ENCODE measurements around the gene PCCB. TPM values are rescaled to one million over a fixed set of nuclear protein-coding genes. Genes with fewer than 3 reads are reported as not detected.

PCCB gene
- total RNA-seq, 3 donors from 2014 or later (not counting 1 experiment from before 2014, with no cell fraction given): 17.7 to 19.9 (median 17.8) TPM

DNA sequence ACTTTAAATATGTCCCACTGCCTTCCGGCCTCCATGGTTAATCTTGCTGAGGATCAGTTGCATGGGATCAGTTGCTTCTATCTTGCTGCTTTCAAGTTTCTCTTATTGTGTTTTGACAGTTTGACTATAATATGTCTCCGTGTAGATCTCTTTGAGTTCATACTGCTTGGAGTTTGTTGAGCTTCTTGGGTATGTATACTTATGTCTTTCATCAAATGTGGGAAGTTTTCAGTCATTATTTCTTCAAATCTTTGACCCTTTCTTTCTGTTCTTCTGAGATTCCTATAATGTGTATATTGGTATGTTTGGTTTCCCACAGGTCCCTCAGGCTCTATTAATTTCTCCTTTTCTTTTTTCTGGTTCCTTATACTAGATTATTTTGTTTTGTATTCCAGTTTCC is 30.8 kb downstream of the PCCB start:
- WGBS (ENCODE audit: insufficient coverage): 100% methylated on average over 1 of the region's 2 CpGs
- no peak overlapping the region for H3K4me3 Mint-ChIP-seq

GRCh38 chr3:136281966-136282520 is 31.9 kb downstream of the PCCB start:
- no peaks in the 10 kb centered on the region for H3K27me3 Mint-ChIP-seq (ENCODE audit: low read depth in 2 of 2)
- ATAC-seq (no peak), DNase-seq (no peak)
- peaks cover 7% of the 10 kb centered on the region for H3K9me3 ChIP-seq (ENCODE audit: control insufficient read depth, insufficient read depth, low read length)
- H3K36me3 Mint-ChIP-seq: peaks cover 26% of the 10 kb centered on the region
- H3K36me3 ChIP-seq (ENCODE audit: control insufficient read depth, insufficient read depth, low read length): peaks cover 23% of the 10 kb centered on the region
- no peak overlapping the region for H3K27ac ChIP-seq (ENCODE audit: low read length)
- intact Hi-C loops (cut with micrococcal nuclease): no loop called here
- H3K9me3 Mint-ChIP-seq: peaks cover 4 to 15% of the 10 kb centered on the region in 2 donors
- no peak for TF ChIP-seq CTCF (IDR thresholded peaks at IDR 0.05)
- no peaks in the 10 kb centered on the region for H3K4me1 ChIP-seq (ENCODE audit: control insufficient read depth, insufficient read depth, low read length)
- no CpG with 5 or more reads among the region's 1 CpG for WGBS (ENCODE audit: insufficient coverage)
- no peaks in the 10 kb centered on the region for H3K27me3 ChIP-seq (ENCODE audit: control insufficient read depth, insufficient read depth, low read length)
- H3K4me3 ChIP-seq (ENCODE audit: low read length): no peak overlapping the region
- H3K4me1 Mint-ChIP-seq: peaks cover 12 to 20% of the 10 kb centered on the region in 2 donors
- no peak overlapping the region for H3K27ac Mint-ChIP-seq
- H3K4me3 Mint-ChIP-seq: no peak overlapping the region

More for the DNA sequence above, 30.8 kb downstream of the PCCB start:
- Mint-ChIP-seq H3K36me3 (peaks cover 26% of the 10 kb centered on the region), H3K4me1 (peaks cover 12 to 20% of the 10 kb centered on the region in 2 donors), H3K27me3 (ENCODE audit: low read depth in 2 of 2) (no peaks in the 10 kb centered on the region), H3K27ac (no peak overlapping the region), H3K9me3 (peaks cover 4 to 15% of the 10 kb centered on the region in 2 donors)
- H3K36me3 ChIP-seq (ENCODE audit: control insufficient read depth, insufficient read depth, low read length): peaks cover 19% of the 10 kb centered on the region
- no peak for ATAC-seq
- no peaks in the 10 kb centered on the region for H3K4me1 ChIP-seq (ENCODE audit: control insufficient read depth, insufficient read depth, low read length)
- no peaks in the 10 kb centered on the region for H3K27me3 ChIP-seq (ENCODE audit: control insufficient read depth, insufficient read depth, low read length)
- no peak for DNase-seq
- intact Hi-C loops (cut with micrococcal nuclease): no loop called here
- H3K9me3 ChIP-seq (ENCODE audit: control insufficient read depth, insufficient read depth, low read length): peaks cover 7% of the 10 kb centered on the region
- no peak for TF ChIP-seq CTCF (IDR thresholded peaks at IDR 0.05)
- H3K27ac ChIP-seq (ENCODE audit: low read length): no peak overlapping the region
- no peak overlapping the region for H3K4me3 ChIP-seq (ENCODE audit: low read length)

DNA sequence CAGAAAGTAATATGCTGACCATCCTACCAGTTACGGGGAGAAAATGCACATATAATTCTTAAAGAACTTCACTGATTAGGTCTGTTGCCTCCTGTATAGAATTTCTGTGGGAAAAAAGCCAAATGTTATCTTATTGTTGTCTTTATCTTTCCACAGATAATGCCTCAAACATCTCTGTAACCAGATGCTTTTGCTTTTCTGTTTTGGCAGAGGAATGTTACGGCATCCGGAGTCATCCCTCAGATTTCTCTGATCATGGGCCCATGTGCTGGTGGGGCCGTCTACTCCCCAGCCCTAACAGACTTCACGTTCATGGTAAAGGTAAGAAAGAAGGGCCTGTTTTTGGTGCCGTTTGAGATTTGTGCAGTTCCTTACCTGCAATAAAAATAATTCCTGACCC is 33.5 kb downstream of the PCCB start:
- Mint-ChIP-seq H3K27ac (no peak overlapping the region), H3K9me3 (peaks cover 4 to 14% of the 10 kb centered on the region in 2 donors), H3K36me3 (peaks cover 20% of the 10 kb centered on the region), H3K4me3 (no peak overlapping the region), H3K27me3 (ENCODE audit: low read depth in 2 of 2) (no peaks in the 10 kb centered on the region), H3K4me1 (peaks cover 3 to 13% of the 10 kb centered on the region in 2 donors)
- WGBS (ENCODE audit: insufficient coverage): 95% methylated on average over 5 of the region's 6 CpGs
- Histone ChIP-seq H3K36me3 (ENCODE audit: control insufficient read depth, insufficient read depth, low read length) (peaks cover 23% of the 10 kb centered on the region), H3K4me1 (ENCODE audit: control insufficient read depth, insufficient read depth, low read length) (no peaks in the 10 kb centered on the region), H3K4me3 (ENCODE audit: low read length) (no peak overlapping the region), H3K27ac (ENCODE audit: low read length) (no peak overlapping the region), H3K9me3 (ENCODE audit: control insufficient read depth, insufficient read depth, low read length) (peaks cover 7% of the 10 kb centered on the region), H3K27me3 (ENCODE audit: control insufficient read depth, insufficient read depth, low read length) (no peaks in the 10 kb centered on the region)
- intact Hi-C loops (cut with micrococcal nuclease): no loop called here
- no peak for ATAC-seq
- no peak for TF ChIP-seq CTCF (IDR thresholded peaks at IDR 0.05)
- DNase-seq: no peak

DNA sequence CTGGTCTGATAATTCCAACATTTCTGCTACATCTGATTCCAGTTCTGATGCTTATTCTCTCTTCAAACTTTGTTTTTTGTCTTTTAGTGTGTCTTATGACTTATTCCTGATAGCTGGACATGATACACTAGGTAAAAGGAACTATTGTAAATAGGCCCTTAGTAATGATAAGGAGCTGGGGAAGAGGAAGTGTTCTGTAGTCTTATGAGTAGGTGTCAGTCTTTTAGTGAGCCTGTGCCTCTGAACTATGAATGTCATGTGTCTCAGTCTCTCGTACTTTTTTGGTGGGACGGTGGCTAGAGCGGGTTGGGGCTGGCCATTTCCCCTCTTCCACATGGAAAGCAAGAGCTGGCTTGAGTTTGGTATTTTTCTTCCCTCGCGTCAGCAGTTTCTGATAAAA is 41.2 kb downstream of the PCCB start:
- no peak overlapping the region for H3K4me3 Mint-ChIP-seq
- H3K27ac Mint-ChIP-seq: no peak overlapping the region
- Histone ChIP-seq H3K27ac (ENCODE audit: low read length) (no peak overlapping the region), H3K27me3 (ENCODE audit: control insufficient read depth, insufficient read depth, low read length) (no peaks in the 10 kb centered on the region), H3K9me3 (ENCODE audit: control insufficient read depth, insufficient read depth, low read length) (no peaks in the 10 kb centered on the region), H3K4me3 (ENCODE audit: low read length) (no peak overlapping the region), H3K4me1 (ENCODE audit: control insufficient read depth, insufficient read depth, low read length) (no peaks in the 10 kb centered on the region), H3K36me3 (ENCODE audit: control insufficient read depth, insufficient read depth, low read length) (peaks cover 29% of the 10 kb centered on the region)
- no peaks in the 10 kb centered on the region for H3K9me3 Mint-ChIP-seq
- intact Hi-C loops (cut with micrococcal nuclease): no loop called here
- peaks cover 18% of the 10 kb centered on the region for H3K36me3 Mint-ChIP-seq
- DNase-seq: no peak
- ATAC-seq: no peak
- peaks cover 9 to 11% of the 10 kb centered on the region in 2 donors for H3K4me1 Mint-ChIP-seq
- TF ChIP-seq CTCF (IDR thresholded peaks at IDR 0.05): no peak
- no peaks in the 10 kb centered on the region for H3K27me3 Mint-ChIP-seq (ENCODE audit: low read depth in 2 of 2)
- 98% methylated on average over 5 of the region's 5 CpGs for WGBS (ENCODE audit: insufficient coverage)
